COLO668 (cell line): Measurements from ENCODE around the gene TNFRSF12A.

Source experiments
- DNase-seq: peaks from one replicate; lab custom pipeline; 2025; ENCODE audit not compliant: unreplicated experiment; lab: John Stamatoyannopoulos, UW

The TNFRSF12A gene

GRCh38 chr16:3010510-3010909 lies 9.7 kb upstream of the TNFRSF12A start:
- DNase-seq: no peak

- peak; percentile 92 for DNase-seq
Measured at GRCh38 chr16:3012246-3012645, 7.9 kb upstream of the TNFRSF12A start.

- DNase-seq: peak; percentile 90
Measured at GRCh38 chr16:3012828-3013420, 7.2 kb upstream of the TNFRSF12A start, which contains the start of gene CLDN9. CLDN9 (plus strand) TSS chr16:3012923; CDS start chr16:3013363, 440 bp downstream.

- peak; percentile 28 for DNase-seq
Measured at GRCh38 chr16:3013491-3013951, 6.6 kb upstream of the TNFRSF12A start.

GRCh38 chr16:3013998-3014690 lies 6.0 kb upstream of the TNFRSF12A start:
- DNase-seq: no peak

- no peak for DNase-seq
Measured at GRCh38 chr16:3014971-3015370, 5.2 kb upstream of the TNFRSF12A start.

GRCh38 chr16:3015865-3016521 lies 4.2 kb upstream of the TNFRSF12A start:
- no peak for DNase-seq

- no peak for DNase-seq
Measured at GRCh38 chr16:3017344-3017743, 2.8 kb upstream of the TNFRSF12A start.

GRCh38 chr16:3017794-3018506 lies 2.2 kb upstream of the TNFRSF12A start, which contains the start of gene CLDN6:
CLDN6 (minus strand) TSS chr16:3018183; CDS start chr16:3016021, 2,162 bp downstream.
- peak; percentile 38 for DNase-seq

GRCh38 chr16:3019594-3020246 lies 448 bp upstream of the TNFRSF12A start:
- DNase-seq: no peak

GRCh38 chr16:3020604-3021448 lies 658 bp downstream of the TNFRSF12A start:
- DNase-seq: peak; percentile 55

- DNase-seq: peak; percentile 73
Measured at GRCh38 chr16:3021449-3022207, 1.5 kb downstream of the TNFRSF12A start.

- peak; percentile 72 for DNase-seq
Measured at GRCh38 chr16:3022208-3022683, 2.1 kb downstream of the TNFRSF12A start.

- no peak for DNase-seq
Measured at GRCh38 chr16:3022684-3023414, 2.7 kb downstream of the TNFRSF12A start.

GRCh38 chr16:3023415-3023668 lies 3.2 kb downstream of the TNFRSF12A start:
- DNase-seq: peak; percentile 25

GRCh38 chr16:3023669-3024478 lies 3.7 kb downstream of the TNFRSF12A start, which contains the start of the genes HCFC1R1 and THOC6:
HCFC1R1 (minus strand) TSS chr16:3023942; CDS start chr16:3023941, 1 bp downstream.
THOC6 (plus strand) TSS chr16:3024035; CDS start chr16:3024327, 292 bp downstream.
- peak; percentile 98 for DNase-seq
